Neural cell (in vitro differentiated cells): Measurements from ENCODE around the gene NOS1AP. TPM values are rescaled to one million over a fixed set of nuclear protein-coding genes. Genes with fewer than 3 reads are reported as not detected.

ENCODE experiments used
- H2AFZ ChIP-seq: fragments of 200-600, 300-800 bp; sonication (generic), shearing (Covaris generic); 2 replicates; pipeline ENCODE4 v1.6.0; 2014; ENCODE audit warnings: low read depth, mild to moderate bottlenecking, antibody characterized with exemption, low read length, moderate library complexity
- H3F3A ChIP-seq: fragments of 200-600 bp; shearing (Covaris generic); 2 replicates; pipeline ENCODE4 v1.6.1; 2016; ENCODE audit warnings: mild to moderate bottlenecking, moderate library complexity, mixed read lengths, antibody characterized with exemption, low read length; ENCODE audit not compliant: insufficient read depth, poor library complexity, severe bottlenecking
- H3K27ac ChIP-seq: fragments of 200-600, 300-800 bp; sonication (generic), shearing (Covaris generic); 2 replicates; pipeline ENCODE4 v1.5.1; 2014; ENCODE audit warnings: mild to moderate bottlenecking, low read length, moderate library complexity
- H3K27me3 ChIP-seq: fragments of 300-800, 200-600 bp; sonication (generic), shearing (Covaris generic); 2 replicates; pipeline ENCODE4 v1.6.0; 2014; ENCODE audit warnings: mild to moderate bottlenecking, low read depth, low read length, moderate library complexity; ENCODE audit not compliant: insufficient read depth
- H3K36me3 ChIP-seq: fragments of 300-800, 200-600 bp; sonication (generic), shearing (Covaris generic); 2 replicates; pipeline ENCODE4 v1.5.1; 2014; ENCODE audit warnings: mild to moderate bottlenecking, antibody characterized with exemption, low read length, moderate library complexity; ENCODE audit not compliant: insufficient read depth
- H3K4me2 ChIP-seq: fragments of 300-800, 200-600 bp; sonication (generic), shearing (Covaris generic); 2 replicates; pipeline ENCODE4 v1.6.0; 2014; ENCODE audit warnings: mild to moderate bottlenecking, low read length
- H3K4me3 ChIP-seq: fragments of 300-800, 200-600 bp; sonication (generic), shearing (Covaris generic); 2 replicates; pipeline ENCODE4 v1.5.1; 2014; ENCODE audit warnings: mild to moderate bottlenecking, low read length, moderate library complexity
- H3K79me2 ChIP-seq: fragments of 200-600 bp; shearing (Covaris generic); replicated peaks from 2 replicates; pipeline ENCODE4 v1.6.0; 2014; ENCODE audit warnings: mild to moderate bottlenecking, low read length, moderate library complexity; ENCODE audit not compliant: insufficient read depth
- H3K9ac ChIP-seq: fragments of 300-800, 200-600 bp; sonication (generic), shearing (Covaris generic); 2 replicates; pipeline ENCODE4 v1.6.1; 2016; ENCODE audit warnings: mild to moderate bottlenecking, low read length, mixed read lengths
- H3K9me2 ChIP-seq: fragments of 200-600 bp; shearing (Covaris generic); 2 replicates; pipeline ENCODE4 v1.6.1; 2016; ENCODE audit warnings: mild to moderate bottlenecking, low read length, mixed read lengths; ENCODE audit not compliant: insufficient read depth
- H3K9me3 ChIP-seq: fragments of 200-600, 300-800 bp; sonication (generic), shearing (Covaris generic); 2 replicates; pipeline ENCODE4 v1.6.1; 2016; ENCODE audit warnings: mild to moderate bottlenecking, mixed run types, low read length, moderate library complexity, mixed read lengths
- H4K20me1 ChIP-seq: fragments of 200-600 bp; shearing (Covaris generic); 2 replicates; pipeline ENCODE4 v1.6.1; 2016; ENCODE audit warnings: mild to moderate bottlenecking, mixed run types; ENCODE audit not compliant: insufficient read depth
- EP300 ChIP-seq: fragments of 450-650 bp; conservative IDR thresholded peaks from 2 replicates; pipeline ENCODE4 v1.6.1; 2014; ENCODE audit warnings: antibody characterized with exemption, mild to moderate bottlenecking, moderate library complexity; ENCODE audit not compliant: poor library complexity, severe bottlenecking
- EZH2 ChIP-seq: fragments of 200-600, 300-800 bp; shearing (Covaris generic), sonication (generic); IDR thresholded peaks from 2 replicates; pipeline ENCODE4 v1.6.1; 2014; ENCODE audit warnings: antibody characterized with exemption, low read length, borderline replicate concordance, mild to moderate bottlenecking; ENCODE audit not compliant: insufficient read depth, poor library complexity, severe bottlenecking
- MXI1 ChIP-seq: fragments of 450-650 bp; conservative IDR thresholded peaks from 2 replicates; pipeline ENCODE4 v1.6.1; 2014; ENCODE audit warnings: antibody characterized with exemption, mild to moderate bottlenecking; ENCODE audit not compliant: poor library complexity, severe bottlenecking
- POLR2AphosphoS5 ChIP-seq: IDR thresholded peaks from 2 replicates; pipeline ENCODE4 v1.6.1; 2012
- RAD21 ChIP-seq: fragments of 450-650 bp; conservative IDR thresholded peaks from 2 replicates; pipeline ENCODE4 v1.6.1; 2014; ENCODE audit warnings: antibody characterized with exemption, mild to moderate bottlenecking, moderate library complexity
- SMC3 ChIP-seq: fragments of 450-650 bp; conservative IDR thresholded peaks from 2 replicates; pipeline ENCODE4 v1.6.1; 2014; ENCODE audit warnings: antibody characterized with exemption, mild to moderate bottlenecking, moderate library complexity; ENCODE audit not compliant: poor library complexity
- TAF1 ChIP-seq: IDR thresholded peaks from 2 replicates; pipeline ENCODE4 v1.6.1; 2012; ENCODE audit warnings: low read depth
- polyA plus RNA-seq: library from polyadenylated mRNA; depleted of rRNA; stranded (reverse); fragments of >200 nt; gene quantifications from 2 replicates; pipeline ENCODE4 v1.2.3, GENCODE V29; 2014
- TF ChIP-seq, protein P1 (sequence below): IDR thresholded peaks from 2 replicates; pipeline ENCODE4 v1.6.1; 2012; ENCODE audit warnings: borderline replicate concordance
- TF ChIP-seq, protein P2 (sequence below): fragments of 450-650 bp; IDR thresholded peaks from 2 replicates; pipeline ENCODE4 v1.5.1; 2014; ENCODE audit warnings: antibody characterized with exemption, mild to moderate bottlenecking, moderate library complexity; ENCODE audit not compliant: poor library complexity, severe bottlenecking

The NOS1AP gene
- polyA plus RNA-seq, 1 donor from 2014 or later, result 5.3 TPM

DNA sequence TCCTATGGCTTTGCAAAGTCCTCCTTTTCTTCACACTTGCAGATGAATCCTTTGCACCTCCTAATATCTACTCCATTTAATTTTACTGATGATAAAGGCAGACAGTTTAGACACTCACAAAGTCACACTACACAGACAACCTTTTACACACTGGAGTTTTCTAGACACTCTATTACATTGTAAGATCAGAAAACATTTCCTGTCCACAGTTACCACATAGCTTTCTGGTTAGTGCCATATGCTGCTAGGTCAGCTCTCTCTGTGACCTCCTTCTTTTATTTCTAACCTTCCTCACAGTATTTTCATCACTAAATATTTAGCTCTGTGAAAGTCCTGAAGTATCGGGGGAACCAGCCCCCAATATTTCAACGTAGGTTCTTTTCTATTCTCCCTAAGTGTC, 337.3 kb downstream of the NOS1AP start:
- H3K36me3 ChIP-seq, result no peaks in the 10 kb centered on the region
- H3K27ac ChIP-seq, result no peak overlapping the region
- H3K9me3 ChIP-seq, result no peaks in the 10 kb centered on the region
- H3K4me2 ChIP-seq, result no peak overlapping the region
- no peak overlapping the region for H3K4me3 ChIP-seq
- H3K79me2 ChIP-seq, result no peaks in the 10 kb centered on the region
- H3K9me2 ChIP-seq, result no peaks in the 10 kb centered on the region
- H2AFZ ChIP-seq, result no peak overlapping the region
- no peak overlapping the region for H3K9ac ChIP-seq
- H3F3A ChIP-seq, result no peaks in the 10 kb centered on the region
- no peaks in the 10 kb centered on the region for H4K20me1 ChIP-seq
- TF ChIP-seq EZH2 (no peak), TAF1 (no peak), SMC3 (no peak), RAD21 (no peak), EP300 (no peak)
- TF ChIP-seq, protein P1, sequence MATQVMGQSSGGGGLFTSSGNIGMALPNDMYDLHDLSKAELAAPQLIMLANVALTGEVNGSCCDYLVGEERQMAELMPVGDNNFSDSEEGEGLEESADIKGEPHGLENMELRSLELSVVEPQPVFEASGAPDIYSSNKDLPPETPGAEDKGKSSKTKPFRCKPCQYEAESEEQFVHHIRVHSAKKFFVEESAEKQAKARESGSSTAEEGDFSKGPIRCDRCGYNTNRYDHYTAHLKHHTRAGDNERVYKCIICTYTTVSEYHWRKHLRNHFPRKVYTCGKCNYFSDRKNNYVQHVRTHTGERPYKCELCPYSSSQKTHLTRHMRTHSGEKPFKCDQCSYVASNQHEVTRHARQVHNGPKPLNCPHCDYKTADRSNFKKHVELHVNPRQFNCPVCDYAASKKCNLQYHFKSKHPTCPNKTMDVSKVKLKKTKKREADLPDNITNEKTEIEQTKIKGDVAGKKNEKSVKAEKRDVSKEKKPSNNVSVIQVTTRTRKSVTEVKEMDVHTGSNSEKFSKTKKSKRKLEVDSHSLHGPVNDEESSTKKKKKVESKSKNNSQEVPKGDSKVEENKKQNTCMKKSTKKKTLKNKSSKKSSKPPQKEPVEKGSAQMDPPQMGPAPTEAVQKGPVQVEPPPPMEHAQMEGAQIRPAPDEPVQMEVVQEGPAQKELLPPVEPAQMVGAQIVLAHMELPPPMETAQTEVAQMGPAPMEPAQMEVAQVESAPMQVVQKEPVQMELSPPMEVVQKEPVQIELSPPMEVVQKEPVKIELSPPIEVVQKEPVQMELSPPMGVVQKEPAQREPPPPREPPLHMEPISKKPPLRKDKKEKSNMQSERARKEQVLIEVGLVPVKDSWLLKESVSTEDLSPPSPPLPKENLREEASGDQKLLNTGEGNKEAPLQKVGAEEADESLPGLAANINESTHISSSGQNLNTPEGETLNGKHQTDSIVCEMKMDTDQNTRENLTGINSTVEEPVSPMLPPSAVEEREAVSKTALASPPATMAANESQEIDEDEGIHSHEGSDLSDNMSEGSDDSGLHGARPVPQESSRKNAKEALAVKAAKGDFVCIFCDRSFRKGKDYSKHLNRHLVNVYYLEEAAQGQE, result no peak
- TF ChIP-seq, protein P2, sequence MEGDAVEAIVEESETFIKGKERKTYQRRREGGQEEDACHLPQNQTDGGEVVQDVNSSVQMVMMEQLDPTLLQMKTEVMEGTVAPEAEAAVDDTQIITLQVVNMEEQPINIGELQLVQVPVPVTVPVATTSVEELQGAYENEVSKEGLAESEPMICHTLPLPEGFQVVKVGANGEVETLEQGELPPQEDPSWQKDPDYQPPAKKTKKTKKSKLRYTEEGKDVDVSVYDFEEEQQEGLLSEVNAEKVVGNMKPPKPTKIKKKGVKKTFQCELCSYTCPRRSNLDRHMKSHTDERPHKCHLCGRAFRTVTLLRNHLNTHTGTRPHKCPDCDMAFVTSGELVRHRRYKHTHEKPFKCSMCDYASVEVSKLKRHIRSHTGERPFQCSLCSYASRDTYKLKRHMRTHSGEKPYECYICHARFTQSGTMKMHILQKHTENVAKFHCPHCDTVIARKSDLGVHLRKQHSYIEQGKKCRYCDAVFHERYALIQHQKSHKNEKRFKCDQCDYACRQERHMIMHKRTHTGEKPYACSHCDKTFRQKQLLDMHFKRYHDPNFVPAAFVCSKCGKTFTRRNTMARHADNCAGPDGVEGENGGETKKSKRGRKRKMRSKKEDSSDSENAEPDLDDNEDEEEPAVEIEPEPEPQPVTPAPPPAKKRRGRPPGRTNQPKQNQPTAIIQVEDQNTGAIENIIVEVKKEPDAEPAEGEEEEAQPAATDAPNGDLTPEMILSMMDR, result no peak
- H3K27me3 ChIP-seq, result no peaks in the 10 kb centered on the region

DNA sequence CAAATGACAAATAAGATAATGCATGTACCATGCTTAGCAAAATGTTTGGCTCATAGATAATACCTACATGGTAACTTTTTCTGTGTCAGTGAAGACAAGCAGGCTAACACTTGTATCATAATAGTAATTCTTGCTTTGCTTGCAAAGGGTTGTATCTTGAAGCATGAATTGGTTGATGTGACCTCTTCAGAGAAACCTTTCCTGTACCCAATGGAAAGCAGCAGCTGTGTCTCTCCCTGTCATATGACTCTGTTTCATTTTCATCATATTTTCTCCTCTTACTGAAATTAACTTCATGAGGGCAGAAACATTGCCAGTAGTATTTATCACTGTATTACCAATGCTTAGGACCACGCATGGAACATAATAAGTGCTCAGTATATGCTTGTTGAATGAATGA, 338.0 kb downstream of the NOS1AP start:
- Histone ChIP-seq H3K9me3 (no peaks in the 10 kb centered on the region), H3K79me2 (no peaks in the 10 kb centered on the region), H3K27ac (no peak overlapping the region), H2AFZ (no peak overlapping the region), H3K9ac (no peak overlapping the region), H4K20me1 (no peaks in the 10 kb centered on the region), H3K27me3 (no peaks in the 10 kb centered on the region), H3K4me3 (no peak overlapping the region), H3K9me2 (no peaks in the 10 kb centered on the region), H3F3A (no peaks in the 10 kb centered on the region), H3K36me3 (no peaks in the 10 kb centered on the region), H3K4me2 (no peak overlapping the region)
- TF ChIP-seq SMC3 (no peak), RAD21 (no peak), EZH2 (no peak), EP300 (no peak), POLR2AphosphoS5 (no peak), MXI1 (no peak), TAF1 (no peak)
- TF ChIP-seq, protein P2, result no peak
- TF ChIP-seq, protein P1, result no peak
